Cerebellar cortex (tissue), 1 donor: ENCODE measurements around the gene NAA25.

Source experiments
- DNase-seq: peaks from one replicate; pipeline ENCODE4 v3.0.0-alpha.2; 2015; ENCODE audit warnings: low spot score

The NAA25 gene

GRCh38 chr12:112108202-112109079 is at the start of gene NAA25:
TSS of gene NAA25 (minus strand) at chr12:112108783. CDS start at chr12:112108773, 10 bp downstream.
- peak; percentile 87 for DNase-seq

DNA sequence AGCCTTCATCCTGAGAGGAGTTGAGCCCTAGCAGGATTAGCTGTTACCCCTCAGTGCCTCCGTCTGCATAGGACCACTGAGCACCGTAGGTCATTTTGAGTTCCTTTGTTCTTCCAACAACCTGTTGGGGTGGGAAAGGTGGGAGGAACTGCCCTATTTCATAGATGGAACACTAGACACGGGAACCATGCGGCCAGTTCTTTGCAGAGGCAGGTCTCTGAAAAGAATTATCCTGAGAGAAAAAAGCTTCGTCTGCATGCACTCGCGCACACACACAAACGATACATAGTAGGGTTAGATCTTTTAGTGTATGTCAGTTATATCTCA is 45.3 kb upstream of the NAA25 start:
- no peak for DNase-seq

- DNase-seq, result no peak
Observed at GRCh38 chr12:112153181-112153892, 44.8 kb upstream of the NAA25 start.

DNA sequence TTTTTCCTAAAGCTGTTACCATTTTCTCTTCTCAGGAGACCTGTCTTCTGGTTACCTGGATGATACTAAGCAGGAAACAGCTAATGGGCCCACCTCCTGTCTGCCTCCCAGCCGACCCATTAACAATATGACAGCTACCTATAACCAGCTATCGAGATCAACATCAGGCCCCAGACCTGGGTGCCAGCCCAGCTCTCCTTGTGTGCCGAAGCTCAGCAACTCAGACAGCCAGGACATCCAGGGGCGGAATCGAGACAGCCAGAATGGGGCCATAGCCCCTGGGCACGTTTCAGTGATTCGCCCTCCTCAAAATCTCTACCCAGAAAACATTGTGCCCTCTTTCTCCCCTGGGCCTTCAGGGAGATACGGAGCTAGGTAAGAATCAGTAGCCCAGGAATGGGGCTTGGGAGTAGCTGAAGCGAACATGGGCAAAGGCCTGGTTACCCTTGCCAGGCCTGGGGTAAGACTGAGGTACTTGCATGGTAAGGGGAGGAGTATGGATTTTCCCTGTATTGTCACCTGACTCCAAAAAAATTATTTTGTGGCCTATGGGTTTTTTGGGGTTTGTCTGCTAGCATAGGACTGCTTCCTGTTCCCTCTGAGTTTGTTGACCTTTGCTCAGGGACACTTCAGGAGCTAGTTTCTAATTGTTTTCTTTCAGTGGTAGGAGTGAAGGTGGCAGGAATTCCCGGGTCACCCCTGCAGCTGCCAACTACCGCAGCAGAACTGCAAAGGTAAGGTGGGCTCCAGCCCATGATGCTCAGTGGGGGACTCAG is 43.4 kb upstream of the NAA25 start:
- DNase-seq, result no peak

DNA sequence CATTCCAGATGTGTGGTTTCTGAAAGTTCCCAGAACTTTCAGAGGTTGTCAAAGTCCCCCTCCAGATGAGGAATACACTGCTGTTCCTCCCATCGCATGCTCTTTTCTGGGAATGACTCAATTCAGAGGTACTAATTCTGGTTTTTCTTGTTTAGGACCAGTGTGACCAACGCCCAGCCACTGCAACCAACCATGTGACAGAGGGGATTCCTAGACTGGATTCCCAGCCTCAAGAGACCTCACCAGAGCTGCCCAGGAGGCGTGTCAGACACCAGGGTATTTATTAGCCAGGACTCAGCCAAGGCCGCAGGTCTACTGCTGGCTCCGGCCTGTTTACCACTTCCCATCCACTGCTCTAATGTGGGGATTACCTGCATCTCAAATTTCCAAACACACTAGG is 41.0 kb upstream of the NAA25 start:
- no peak for DNase-seq

- no peak for DNase-seq
Observed at GRCh38 chr12:112148031-112148513, 39.5 kb upstream of the NAA25 start.

GRCh38 chr12:112146123-112146522 is 37.5 kb upstream of the NAA25 start:
- no peak for DNase-seq

DNA sequence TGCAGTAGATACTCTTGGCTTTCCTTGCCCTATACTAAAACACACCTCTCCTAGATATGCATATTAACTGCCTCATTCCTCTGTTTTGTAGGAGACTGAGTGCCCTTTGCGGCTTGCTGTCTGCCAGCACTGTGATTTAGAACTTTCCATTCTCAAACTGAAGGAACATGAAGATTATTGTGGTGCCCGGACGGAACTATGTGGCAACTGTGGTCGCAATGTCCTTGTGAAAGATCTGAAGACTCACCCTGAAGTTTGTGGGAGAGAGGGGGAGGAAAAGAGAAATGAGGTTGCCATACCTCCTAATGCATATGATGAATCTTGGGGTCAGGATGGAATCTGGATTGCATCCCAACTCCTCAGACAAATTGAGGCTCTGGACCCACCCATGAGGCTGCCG is 32.1 kb upstream of the NAA25 start:
- no peak for DNase-seq

GRCh38 chr12:112134731-112135130 is 26.1 kb upstream of the NAA25 start:
- no peak for DNase-seq

GRCh38 chr12:112133418-112133817 is 24.8 kb upstream of the NAA25 start:
- DNase-seq, result no peak

GRCh38 chr12:112131686-112132085 is 23.1 kb upstream of the NAA25 start:
- no peak for DNase-seq

DNA sequence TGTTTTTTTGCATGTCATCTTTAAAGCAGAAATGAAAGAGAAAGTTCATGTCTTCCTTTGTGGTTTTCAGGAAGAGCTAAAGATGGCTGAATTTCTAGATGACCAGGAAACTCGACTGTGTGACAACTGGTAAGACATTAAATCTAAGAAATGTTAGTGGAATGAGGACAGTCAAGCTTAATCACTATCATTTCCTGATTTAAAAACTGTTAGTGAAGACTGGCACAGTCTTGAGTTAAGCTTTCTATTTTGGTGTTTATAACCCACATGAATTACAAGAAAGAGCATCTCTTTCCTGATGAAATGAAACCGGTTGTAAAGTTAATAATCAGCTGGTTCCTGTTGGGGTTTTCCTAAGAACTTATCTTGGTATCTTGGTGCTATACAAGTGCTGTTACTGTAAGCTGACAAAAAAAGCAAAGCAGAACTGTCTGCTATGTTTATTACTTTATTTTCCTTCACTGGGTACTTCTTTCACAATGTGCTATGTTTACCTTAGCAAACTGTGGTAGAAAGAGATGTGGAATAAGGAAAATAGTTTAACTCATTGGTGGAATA is 21.9 kb upstream of the NAA25 start:
- DNase-seq, result no peak

- DNase-seq, result no peak
Observed at GRCh38 chr12:112126911-112127310, 18.3 kb upstream of the NAA25 start.

GRCh38 chr12:112126000-112126438 is 17.4 kb upstream of the NAA25 start:
- no peak for DNase-seq

DNA sequence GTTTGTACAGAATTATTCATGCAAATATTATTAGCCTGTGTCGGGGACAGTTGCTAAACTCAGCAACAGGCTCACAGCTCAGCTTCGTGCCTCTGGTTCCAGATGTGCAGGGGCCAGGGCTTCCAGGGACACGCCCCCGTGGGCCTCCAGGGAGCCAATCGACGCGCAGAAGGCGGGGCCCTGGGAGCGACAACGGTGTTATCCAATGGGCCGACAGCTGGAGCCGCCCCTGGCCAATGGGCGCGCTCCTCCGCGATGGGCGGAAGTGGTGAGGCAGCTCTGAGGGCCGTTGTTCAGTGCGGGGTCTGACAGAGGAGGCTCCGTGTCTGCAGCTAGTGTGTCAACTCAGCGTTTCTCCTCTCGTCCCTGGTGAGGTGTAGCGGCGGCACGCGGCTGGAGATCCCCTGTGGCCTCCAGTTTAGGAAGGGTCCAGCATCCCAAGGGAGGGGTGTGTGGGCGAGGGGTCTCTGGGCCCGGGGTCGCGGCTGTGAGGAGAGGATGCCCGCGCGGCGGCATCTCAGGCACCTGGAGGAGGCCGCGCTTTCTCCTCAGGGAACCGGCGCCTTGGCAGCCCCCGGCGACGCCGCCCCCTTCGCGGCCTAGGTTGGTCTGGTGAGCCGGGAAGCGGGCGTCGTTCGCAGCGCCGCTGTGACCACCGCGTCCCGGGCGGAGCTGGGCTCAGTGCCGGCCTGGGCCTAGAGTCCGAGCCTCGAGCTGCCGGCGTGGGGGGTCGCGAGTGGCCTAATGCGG is 16.8 kb upstream of the NAA25 start, which contains the start of gene TRAFD1:
Gene TRAFD1 (plus strand): TSS at position 311 of the 750 bp plus-strand sequence. CDS start 4,963 bp downstream, outside the sequence.
- DNase-seq, result peak; percentile 96

GRCh38 chr12:112124918-112125249 is 16.3 kb upstream of the NAA25 start:
- no peak for DNase-seq

DNA sequence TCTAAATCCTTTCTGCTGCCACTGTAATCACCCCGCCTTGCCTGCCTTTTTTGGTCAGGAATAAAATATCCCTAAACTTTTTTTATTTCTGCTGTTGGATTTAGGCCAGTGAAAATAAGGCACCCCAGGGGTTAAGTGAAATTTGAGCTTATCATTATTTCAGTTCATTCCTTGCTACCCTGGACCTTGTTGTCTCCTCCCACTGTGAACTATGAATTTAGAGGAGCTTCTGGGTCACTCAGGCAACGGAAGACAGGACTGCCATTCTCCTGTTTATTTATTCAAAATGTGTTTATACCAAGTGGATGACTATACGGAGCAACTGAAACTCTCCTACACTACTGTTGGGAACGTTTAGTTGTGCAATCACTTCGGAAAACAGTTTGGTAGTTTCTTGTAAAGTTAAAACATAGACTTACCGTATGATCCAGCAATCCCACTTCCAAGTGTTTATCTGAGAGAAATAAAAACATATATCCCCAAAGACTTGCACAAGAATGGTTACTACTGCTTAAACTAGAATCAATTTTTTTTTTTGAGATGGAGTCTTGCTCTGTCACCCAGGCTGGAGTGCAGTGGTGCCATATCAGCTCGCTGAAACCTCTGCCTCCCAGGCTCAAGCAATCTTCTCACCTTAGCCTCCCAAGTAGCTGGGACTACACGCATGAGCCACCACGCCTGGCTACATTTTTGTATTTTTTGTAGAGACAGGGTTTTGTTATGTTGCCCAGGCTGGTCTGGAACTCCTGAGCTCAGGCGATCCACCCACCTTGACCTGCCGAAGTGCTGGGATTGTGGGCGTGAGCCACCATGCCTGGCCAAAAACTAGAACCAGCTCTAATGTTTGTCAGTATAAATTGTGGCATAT is 14.5 kb upstream of the NAA25 start:
- no peak for DNase-seq

GRCh38 chr12:112121780-112122565 is 13.4 kb upstream of the NAA25 start:
- peak; percentile 65 for DNase-seq

DNA sequence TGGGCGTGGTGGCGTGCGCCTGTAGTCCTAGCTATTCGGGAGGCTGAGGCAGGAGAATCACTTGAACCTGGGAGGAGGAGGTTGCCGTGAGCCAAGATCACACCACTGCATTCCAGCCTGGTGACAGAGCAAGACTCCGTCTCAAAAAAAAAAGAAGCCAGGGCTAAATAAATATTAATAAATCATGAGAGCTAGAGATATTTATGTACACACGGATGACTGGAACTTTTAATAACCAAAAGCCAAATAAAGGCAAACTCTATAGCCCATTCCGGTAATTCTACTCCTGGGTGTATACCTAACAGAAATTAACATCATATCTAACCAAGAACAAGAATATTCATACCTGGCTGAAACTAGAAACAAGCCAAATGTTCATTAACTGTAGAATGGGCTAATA is 9.1 kb upstream of the NAA25 start:
- DNase-seq, result no peak
